IMR-90 (cell line): ENCODE results near the gene GZMM. TPM values are rescaled to one million over a fixed set of nuclear protein-coding genes. Genes with fewer than 3 reads are reported as not detected.

Source experiments
- ATAC-seq: fragments of 200-7000 bp; cut with Tn5 transposase; 2 replicates; pipeline ENCODE4 v1.9.1; 2020; ENCODE audit warnings: low read depth, mild to moderate bottlenecking, moderate library complexity
- BruUV-seq: library from RNA; stranded (reverse); fragments of 400-500 nt; replicated peaks from 2 replicates; lab custom pipeline; 2021; lab: Mats Ljungman, UMichigan
- CTCF ChIA-PET: fragments of 300-600 bp; formaldehyde crosslinking; extraction: SDS; loops from one replicate; lab custom pipeline; 2021; ENCODE audit warnings: antibody characterized with exemption; lab: Yijun Ruan, JAX
- POLR2A ChIA-PET: fragments of 300-600 bp; sonication (Branson Sonifier 250); formaldehyde crosslinking; loops from one replicate; lab custom pipeline; 2022; ENCODE audit warnings: antibody characterized with exemption; ENCODE audit not compliant: unreplicated experiment; lab: Charles Lee
- DNase-seq: peaks from one replicate; pipeline ENCODE4 v3.0.0; 2013
- H2AFZ ChIP-seq: replicated peaks from 2 replicates; pipeline ENCODE3; 2013; ENCODE audit warnings: low read length, mild to moderate bottlenecking; ENCODE audit not compliant: poor library complexity
- H2AK5ac ChIP-seq: 2 replicates; pipeline ENCODE4 v1.6.1; 2013; ENCODE audit warnings: low read depth, low read length, inconsistent platforms
- H2AK9ac ChIP-seq: replicated peaks from 2 replicates; pipeline ENCODE3; 2013; ENCODE audit warnings: mild to moderate bottlenecking, low read depth, low read length, moderate library complexity; ENCODE audit not compliant: poor library complexity
- H2BK120ac ChIP-seq: 2 replicates; pipeline ENCODE4 v1.6.1; 2013; ENCODE audit warnings: low read depth, low read length, inconsistent platforms
- H2BK15ac ChIP-seq: 3 replicates; pipeline ENCODE4 v1.6.1; 2013; ENCODE audit warnings: low read depth, low read length, inconsistent platforms
- H2BK20ac ChIP-seq: 2 replicates; pipeline ENCODE4 v1.6.1; 2013; ENCODE audit warnings: low read depth, mild to moderate bottlenecking, inconsistent platforms, low read length, moderate library complexity
- H2BK5ac ChIP-seq: 2 replicates; pipeline ENCODE4 v1.6.1; 2013; ENCODE audit warnings: mild to moderate bottlenecking, low read depth, low read length, inconsistent platforms; ENCODE audit not compliant: poor library complexity, severe bottlenecking
- H3K14ac ChIP-seq: replicated peaks from 2 replicates; pipeline ENCODE4 v1.6.1; 2013; ENCODE audit warnings: low read depth, low read length, inconsistent platforms
- H3K18ac ChIP-seq: 2 replicates; pipeline ENCODE4 v1.6.1; 2013; ENCODE audit warnings: low read depth, low read length, control low read depth
- H3K23ac ChIP-seq: 2 replicates; pipeline ENCODE4 v1.6.1; 2013; ENCODE audit warnings: low read depth, low read length, inconsistent platforms
- H3K27ac ChIP-seq: 2 replicates; pipeline ENCODE4 v1.5.1; 2013; ENCODE audit warnings: mild to moderate bottlenecking, control low read depth, low read length; ENCODE audit not compliant: insufficient read depth
- H3K27me3 ChIP-seq: 2 replicates; pipeline ENCODE4 v1.6.1; 2013; ENCODE audit warnings: low read length; ENCODE audit not compliant: control insufficient read depth, insufficient read depth
- H3K36me3 ChIP-seq: 2 replicates; pipeline ENCODE4 v1.6.1; 2013; ENCODE audit warnings: low read length, mixed read lengths; ENCODE audit not compliant: control insufficient read depth, insufficient read depth
- H3K4ac ChIP-seq: 2 replicates; pipeline ENCODE4 v1.6.1; 2013; ENCODE audit warnings: low read depth, low read length, inconsistent platforms
- H3K4me1 ChIP-seq: 2 replicates; pipeline ENCODE4 v1.6.1; 2013; ENCODE audit warnings: low read length, mixed read lengths; ENCODE audit not compliant: control insufficient read depth, insufficient read depth
- H3K4me2 ChIP-seq: 2 replicates; pipeline ENCODE4 v1.6.1; 2013; ENCODE audit warnings: low read depth, mild to moderate bottlenecking, control low read depth, low read length, moderate library complexity
- H3K4me3 ChIP-seq: 2 replicates; pipeline ENCODE4 v1.5.1; 2013; ENCODE audit warnings: low read depth, mild to moderate bottlenecking, control low read depth, low read length, moderate library complexity; ENCODE audit not compliant: insufficient read depth
- H3K56ac ChIP-seq: 2 replicates; pipeline ENCODE4 v1.6.1; 2013; ENCODE audit warnings: low read length, inconsistent platforms; ENCODE audit not compliant: insufficient read depth; ENCODE audit errors: extremely low read depth
- H3K79me1 ChIP-seq, 2 experiments: 2 replicates each; pipeline ENCODE4 v1.6.1; 2013; ENCODE audit warnings: low read length in 2 of 2, inconsistent platforms in 1 of 2, low read depth in 1 of 2
- H3K9ac ChIP-seq: 2 replicates; pipeline ENCODE4 v1.6.1; 2013; ENCODE audit warnings: low read depth, low read length, control low read depth
- H3K9me1 ChIP-seq: 2 replicates; pipeline ENCODE4 v1.6.1; 2013; ENCODE audit warnings: low read length, inconsistent platforms; ENCODE audit not compliant: insufficient read depth
- H3K9me3 ChIP-seq: 2 replicates; pipeline ENCODE4 v1.6.1; 2013; ENCODE audit warnings: low read length; ENCODE audit not compliant: control insufficient read depth, insufficient read depth
- H4K20me1 ChIP-seq: 2 replicates; pipeline ENCODE4 v1.6.1; 2013; ENCODE audit warnings: low read length, inconsistent platforms; ENCODE audit not compliant: insufficient read depth
- H4K5ac ChIP-seq: 2 replicates; pipeline ENCODE4 v1.6.1; 2013; ENCODE audit warnings: mild to moderate bottlenecking, low read depth, low read length, control low read depth
- H4K8ac ChIP-seq, 2 experiments: 2 replicates each; pipeline ENCODE4 v1.6.1; 2013; ENCODE audit warnings: low read depth in 2 of 2, low read length in 2 of 2, control low read depth in 1 of 2, inconsistent platforms in 1 of 2
- H4K91ac ChIP-seq: 2 replicates; pipeline ENCODE4 v1.6.1; 2013; ENCODE audit warnings: low read depth, low read length, inconsistent platforms; ENCODE audit not compliant: insufficient read depth
- BHLHE40 ChIP-seq: fragments of 150-350 bp; IDR thresholded peaks from 2 replicates; pipeline ENCODE4 v1.6.1; 2016; ENCODE audit warnings: mild to moderate bottlenecking, low read depth, low read length
- CHD1 ChIP-seq: IDR thresholded peaks from 2 replicates; pipeline ENCODE4 v1.6.1; 2012; ENCODE audit warnings: low read depth, low read length, improper control_type of control experiment
- FOS ChIP-seq: fragments of 150-350 bp; IDR thresholded peaks from 2 replicates; pipeline ENCODE4 v1.6.1; 2016; ENCODE audit warnings: low read depth, low read length
- MAFK ChIP-seq: IDR thresholded peaks from 2 replicates; pipeline ENCODE4 v1.6.1; 2012; ENCODE audit warnings: low read depth, low read length, improper control_type of control experiment
- MXI1 ChIP-seq: IDR thresholded peaks from 2 replicates; pipeline ENCODE4 v1.6.1; 2012; ENCODE audit warnings: low read depth, mild to moderate bottlenecking, low read length, moderate library complexity, borderline replicate concordance
- NFE2L2 ChIP-seq: fragments of 150-350 bp; IDR thresholded peaks from 2 replicates; pipeline ENCODE4 v1.6.1; 2016; ENCODE audit warnings: low read depth, mild to moderate bottlenecking, low read length
- POLR2A ChIP-seq: IDR thresholded peaks from 2 replicates; pipeline ENCODE4 v1.6.1; 2012; ENCODE audit warnings: mild to moderate bottlenecking, low read depth, low read length
- RAD21 ChIP-seq: IDR thresholded peaks from 2 replicates; pipeline ENCODE4 v1.6.1; 2012; ENCODE audit warnings: low read length, improper control_type of control experiment
- RCOR1 ChIP-seq: IDR thresholded peaks from 2 replicates; pipeline ENCODE4 v1.6.1; 2012; ENCODE audit warnings: mild to moderate bottlenecking, low read length, improper control_type of control experiment; ENCODE audit not compliant: insufficient replicate concordance
- RFX5 ChIP-seq: IDR thresholded peaks from 2 replicates; pipeline ENCODE4 v1.8.0; 2012; ENCODE audit warnings: low read depth, mild to moderate bottlenecking, low read length, moderate library complexity
- SMC3 ChIP-seq: fragments of 150-350 bp; IDR thresholded peaks from 2 replicates; pipeline ENCODE4 v1.6.1; 2016; ENCODE audit warnings: low read depth, mild to moderate bottlenecking, antibody characterized with exemption, low read length, moderate library complexity
- WGBS, 2 experiments: methylation state at CpG; one replicate each; pipeline versions ENCODE4 v1.1.5 to v1.1.7; 2013; ENCODE audit warnings: missing lambda C conversion rate in 2 of 2; ENCODE audit not compliant: insufficient read length in 1 of 2; ENCODE audit errors: extremely low coverage in 2 of 2; 5-methylcytosine and 5-hydroxymethylcytosine counted together
- dilution Hi-C: fragments of 300-500 bp; cut with HindIII; formaldehyde crosslinking; loops from one replicate; pipeline ENCODE4 v1.14.3; 2018; ENCODE audit warnings: low sequenced_read_pairs; ENCODE audit not compliant: unreplicated experiment
- in situ Hi-C: fragments of 300-500 bp; cut with MboI; formaldehyde crosslinking; loops from 3 replicates; pipeline ENCODE4 v1.14.3; 2019; ENCODE audit warnings: low sequenced_read_pairs, inconsistent platforms, mixed read lengths
- intact Hi-C: fragments of 100-400 bp; cut with micrococcal nuclease; formaldehyde crosslinking; loops from 2 replicates; pipeline ENCODE4 v1.10.0; 2022
- polyA plus RNA-seq, 3 experiments: library from polyadenylated mRNA; depleted of rRNA; stranded (reverse); fragments of >200 nt; gene quantifications; 2 replicates each; pipeline ENCODE4 v1.2.3, GENCODE V29; 2012; ENCODE audit warnings: low replicate concordance in 1 of 3
- total RNA-seq: library from RNA; depleted of rRNA; stranded (reverse); fragments of >200 nt; gene quantifications from 2 replicates; pipeline ENCODE4 v1.2.3, GENCODE V29; 2012
- TF ChIP-seq, protein P1 (sequence below): fragments of 150-350 bp; IDR thresholded peaks from 2 replicates; pipeline ENCODE4 v1.6.1; 2016; ENCODE audit warnings: low read depth, mild to moderate bottlenecking, low read length, moderate library complexity, borderline replicate concordance
- TF ChIP-seq, protein P2 (sequence below): fragments of 150-350 bp; IDR thresholded peaks from 2 replicates; pipeline ENCODE4 v1.6.1; 2017; ENCODE audit warnings: mild to moderate bottlenecking, antibody characterized with exemption, low read length, low read depth

GZMM gene
- total and polyA plus RNA-seq, 2 of the 4 experiments (the other 2 are of a cell fraction) = 0.24 TPM; not detected in 1

DNA sequence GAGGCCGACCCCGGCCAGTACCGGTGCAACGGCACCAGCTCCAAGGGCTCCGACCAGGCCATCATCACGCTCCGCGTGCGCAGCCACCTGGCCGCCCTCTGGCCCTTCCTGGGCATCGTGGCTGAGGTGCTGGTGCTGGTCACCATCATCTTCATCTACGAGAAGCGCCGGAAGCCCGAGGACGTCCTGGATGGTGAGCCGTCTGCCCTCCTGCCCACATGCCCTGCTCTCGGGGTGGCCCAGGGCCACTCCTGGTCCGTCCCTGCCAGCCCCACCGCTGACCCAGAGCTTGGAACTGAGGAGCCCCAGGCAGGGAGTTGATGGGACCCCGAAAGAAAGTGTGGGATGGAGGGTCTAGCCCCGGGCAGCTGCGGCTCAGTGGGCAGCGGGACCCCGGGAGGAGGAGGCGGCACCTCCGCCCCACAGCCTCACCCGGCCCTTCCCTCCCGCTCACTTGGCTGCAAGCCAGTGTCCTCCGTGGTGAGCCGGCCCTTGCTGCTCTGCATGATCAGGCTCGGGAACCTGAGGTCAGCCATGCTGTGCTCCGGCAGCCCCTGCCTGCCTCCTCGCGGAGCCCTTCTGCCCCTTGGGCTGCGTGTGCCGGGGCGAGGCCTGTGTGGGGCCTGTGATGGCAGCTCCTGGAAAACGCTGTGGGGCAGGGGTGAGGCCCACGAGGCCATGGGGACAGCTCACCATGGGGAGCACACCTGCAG is 37.7 kb downstream of the GZMM start:
- Histone ChIP-seq H2BK15ac (no peak overlapping the region), H2BK20ac (no peak overlapping the region), H3K27me3 (no peaks in the 10 kb centered on the region), H4K5ac (no peak overlapping the region), H2AFZ (no peak overlapping the region), H3K4me1 (peaks cover 2% of the 10 kb centered on the region; the same call in 1 of the 2 replicates), H2BK120ac (no peak overlapping the region), H3K4me2 (no peak overlapping the region), H4K20me1 (peaks cover 71% of the 10 kb centered on the region), H3K36me3 (peaks cover 26% of the 10 kb centered on the region; the same call in 1 of the 2 replicates), H2AK5ac (no peak overlapping the region), H2BK5ac (no peak overlapping the region), H3K23ac (no peak overlapping the region), H3K9ac (no peak overlapping the region), H4K8ac (no peak overlapping the region), H3K18ac (no peak overlapping the region), H3K4me3 (no peak overlapping the region), H3K56ac (no peak overlapping the region), H3K9me3 (no peaks in the 10 kb centered on the region), H3K79me1 (peaks cover 0 to 33% of the 10 kb centered on the region in 2 experiments; a peak in 2 of 4 replicates), H3K9me1 (peaks cover 3% of the 10 kb centered on the region; the same call in 1 of the 2 replicates), H3K14ac (no peak overlapping the region), H3K4ac (no peak overlapping the region), H4K91ac (no peak overlapping the region), H3K27ac (no peak overlapping the region), H2AK9ac (peak overlapping the region; percentile 61)
- BruUV-seq = no TSS peak
- ChIA-PET POLR2A (no interaction called here), CTCF (no interaction called here)
- dilution Hi-C loops (no loop called here), in situ Hi-C loops (no loop called here), intact Hi-C loops (no loop called here)
- ATAC-seq = no peak
- no peak for DNase-seq
- TF ChIP-seq SMC3 = no peak
- TF ChIP-seq CHD1 = no peak
- TF ChIP-seq MAFK = no peak
- TF ChIP-seq, protein P1, sequence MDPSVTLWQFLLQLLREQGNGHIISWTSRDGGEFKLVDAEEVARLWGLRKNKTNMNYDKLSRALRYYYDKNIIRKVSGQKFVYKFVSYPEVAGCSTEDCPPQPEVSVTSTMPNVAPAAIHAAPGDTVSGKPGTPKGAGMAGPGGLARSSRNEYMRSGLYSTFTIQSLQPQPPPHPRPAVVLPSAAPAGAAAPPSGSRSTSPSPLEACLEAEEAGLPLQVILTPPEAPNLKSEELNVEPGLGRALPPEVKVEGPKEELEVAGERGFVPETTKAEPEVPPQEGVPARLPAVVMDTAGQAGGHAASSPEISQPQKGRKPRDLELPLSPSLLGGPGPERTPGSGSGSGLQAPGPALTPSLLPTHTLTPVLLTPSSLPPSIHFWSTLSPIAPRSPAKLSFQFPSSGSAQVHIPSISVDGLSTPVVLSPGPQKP = no peak
- no peak for TF ChIP-seq NFE2L2
- TF ChIP-seq MXI1 = no peak
- no peak for TF ChIP-seq RCOR1
- TF ChIP-seq POLR2A = no peak
- TF ChIP-seq, protein P2, sequence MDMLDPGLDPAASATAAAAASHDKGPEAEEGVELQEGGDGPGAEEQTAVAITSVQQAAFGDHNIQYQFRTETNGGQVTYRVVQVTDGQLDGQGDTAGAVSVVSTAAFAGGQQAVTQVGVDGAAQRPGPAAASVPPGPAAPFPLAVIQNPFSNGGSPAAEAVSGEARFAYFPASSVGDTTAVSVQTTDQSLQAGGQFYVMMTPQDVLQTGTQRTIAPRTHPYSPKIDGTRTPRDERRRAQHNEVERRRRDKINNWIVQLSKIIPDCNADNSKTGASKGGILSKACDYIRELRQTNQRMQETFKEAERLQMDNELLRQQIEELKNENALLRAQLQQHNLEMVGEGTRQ = no peak
- TF ChIP-seq RAD21 = no peak
- TF ChIP-seq FOS = no peak
- TF ChIP-seq RFX5 = no peak
- TF ChIP-seq BHLHE40 = no peak
- 96% methylated on average over 9 of the region's 40 CpGs; no CpG with 5 or more reads in 1 of the 2 experiments for WGBS, 2 experiments
